Transverse colon (tissue), 3 donors: ENCODE results near the gene FOSB.

ENCODE experiments used
- POLR2A ChIP-seq: fragments of 450-650 bp; IDR thresholded peaks from one replicate; pipeline ENCODE4 v1.6.1; 2016; ENCODE audit warnings: antibody characterized with exemption, mild to moderate bottlenecking, moderate library complexity
- TF ChIP-seq, protein P1 (sequence below), 5 experiments: fragments of 200-600 bp in 3 of 5; fragments of 450-650 bp in 2 of 5; sonication (generic) in 3 of 5; IDR thresholded peaks; 1 replicate in 2 of 5; 2 replicates in 3 of 5; pipeline ENCODE4 v1.5.1; 2016 to 2017; ENCODE audit warnings: antibody characterized with exemption in 5 of 5, inconsistent platforms in 3 of 5, mild to moderate bottlenecking in 2 of 5, moderate library complexity in 1 of 5

DNA sequence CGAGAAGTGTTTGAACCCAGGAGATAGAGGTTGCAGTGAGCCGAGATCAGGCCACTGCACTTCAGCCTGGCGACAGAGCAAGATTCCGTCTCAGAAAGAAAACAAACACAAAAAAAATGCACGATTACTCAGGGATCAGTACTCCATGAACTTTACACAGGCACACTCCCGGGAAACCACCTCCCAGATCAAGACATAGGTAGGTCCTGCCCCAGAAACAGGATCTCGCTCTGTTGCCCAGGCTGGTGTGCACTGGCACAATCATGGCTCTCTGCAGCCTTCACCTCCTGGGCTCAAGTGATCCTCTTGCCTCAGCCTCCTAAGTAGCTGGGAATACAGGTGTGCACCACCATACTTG, 50.7 kb downstream of the FOSB start:
- no peak for TF ChIP-seq POLR2A
- TF ChIP-seq, protein P1, sequence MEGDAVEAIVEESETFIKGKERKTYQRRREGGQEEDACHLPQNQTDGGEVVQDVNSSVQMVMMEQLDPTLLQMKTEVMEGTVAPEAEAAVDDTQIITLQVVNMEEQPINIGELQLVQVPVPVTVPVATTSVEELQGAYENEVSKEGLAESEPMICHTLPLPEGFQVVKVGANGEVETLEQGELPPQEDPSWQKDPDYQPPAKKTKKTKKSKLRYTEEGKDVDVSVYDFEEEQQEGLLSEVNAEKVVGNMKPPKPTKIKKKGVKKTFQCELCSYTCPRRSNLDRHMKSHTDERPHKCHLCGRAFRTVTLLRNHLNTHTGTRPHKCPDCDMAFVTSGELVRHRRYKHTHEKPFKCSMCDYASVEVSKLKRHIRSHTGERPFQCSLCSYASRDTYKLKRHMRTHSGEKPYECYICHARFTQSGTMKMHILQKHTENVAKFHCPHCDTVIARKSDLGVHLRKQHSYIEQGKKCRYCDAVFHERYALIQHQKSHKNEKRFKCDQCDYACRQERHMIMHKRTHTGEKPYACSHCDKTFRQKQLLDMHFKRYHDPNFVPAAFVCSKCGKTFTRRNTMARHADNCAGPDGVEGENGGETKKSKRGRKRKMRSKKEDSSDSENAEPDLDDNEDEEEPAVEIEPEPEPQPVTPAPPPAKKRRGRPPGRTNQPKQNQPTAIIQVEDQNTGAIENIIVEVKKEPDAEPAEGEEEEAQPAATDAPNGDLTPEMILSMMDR (IDR thresholded peaks at IDR 0.05): no peak
